Measurements from ENCODE around the gene MED12L.

- TF ChIP-seq EZH2 (IDR thresholded peaks at IDR 0.05; ENCODE audit: low read length, missing control alignments) (no peak), CTCF (conservative IDR thresholded peaks at IDR 0.05 in 1 of 2, IDR thresholded peaks at IDR 0.05 in 1 of 2; ENCODE audit: low read depth in 1 of 2, low read length in 2 of 2) (no peak)
Measured at GRCh38 chr3:151182349-151183079, 97.0 kb downstream of the MED12L start.

Data from fibroblast of lung (primary cell).